ENCODE measurements around the gene DGKG. TPM values are rescaled to one million over a fixed set of nuclear protein-coding genes. Genes with fewer than 3 reads are reported as not detected.
A peak's percentile ranks its signal among the peaks of the same experiment; 100 is the strongest.

The DGKG gene
- total and polyA plus RNA-seq, 7 donors = 3.6 to 12.1 (median 8.0) TPM

- Histone ChIP-seq H3K27me3 (ENCODE audit: insufficient read depth in 3 of 3, low read length in 2 of 3) (peaks cover 0 to 2% (median 0%) of the 10 kb centered on the region in 3 donors), H3K4me3 (no peak overlapping the region), H3K4me1 (no peaks in the 10 kb centered on the region), H3K27ac (no peak overlapping the region), H3K9me3 (no peaks in the 10 kb centered on the region), H3K36me3 (ENCODE audit: insufficient read depth in 1 of 2, low read depth in 1 of 2) (no peaks in the 10 kb centered on the region)
- WGBS, 3 donors = 62 to 72% (median 69%) methylated on average over 19 of the region's 19 CpGs
- TF ChIP-seq CTCF (IDR thresholded peaks at IDR 0.05) = no peak
- ATAC-seq (no peak), DNase-seq (no peak)
- intact Hi-C loops (cut with DNase I) = loop anchor here (5.0 kb wide), 1 partner anchor 274 kb away; no protein-coding TSS in a partner anchor
Observed at GRCh38 chr3:186255703-186256331, 106.2 kb downstream of the DGKG start.

GRCh38 chr3:186254676-186255650 is 107.1 kb downstream of the DGKG start:
- DNase-seq (no peak), ATAC-seq (no peak)
- Histone ChIP-seq H3K27ac (no peak overlapping the region), H3K4me3 (no peak overlapping the region), H3K36me3 (ENCODE audit: insufficient read depth in 1 of 2, low read depth in 1 of 2) (no peaks in the 10 kb centered on the region), H3K4me1 (no peaks in the 10 kb centered on the region), H3K9me3 (no peaks in the 10 kb centered on the region), H3K27me3 (ENCODE audit: insufficient read depth in 3 of 3, low read length in 2 of 3) (peaks cover 0 to 2% (median 0%) of the 10 kb centered on the region in 3 donors)
- 76 to 77% (median 76%) methylated on average over 17 of the region's 17 CpGs for WGBS, 3 donors
- intact Hi-C loops (cut with DNase I) = loop anchor here (5.0 kb wide), 1 partner anchor 273 kb away; no protein-coding TSS in a partner anchor
- no peak for TF ChIP-seq CTCF (IDR thresholded peaks at IDR 0.05)

- Histone ChIP-seq H3K36me3 (ENCODE audit: insufficient read depth in 1 of 2, low read depth in 1 of 2) (no peaks in the 10 kb centered on the region), H3K27me3 (ENCODE audit: insufficient read depth in 3 of 3, low read length in 2 of 3) (peaks cover 0 to 2% (median 0%) of the 10 kb centered on the region in 3 donors), H3K27ac (no peak overlapping the region), H3K4me1 (no peaks in the 10 kb centered on the region), H3K9me3 (no peaks in the 10 kb centered on the region), H3K4me3 (no peak overlapping the region)
- ATAC-seq (no peak), DNase-seq (peak in 1 of 2 donors; percentile 23)
- intact Hi-C loops (cut with DNase I) = no loop called here
- WGBS, 3 donors = 74 to 81% (median 74%) methylated on average over 8 of the region's 8 CpGs
- TF ChIP-seq CTCF (IDR thresholded peaks at IDR 0.05) = no peak
Observed at GRCh38 chr3:186251948-186252619, 110.0 kb downstream of the DGKG start.

GRCh38 chr3:186248850-186249249 is 113.2 kb downstream of the DGKG start:
- H3K27me3 ChIP-seq (ENCODE audit: insufficient read depth in 3 of 3, low read length in 2 of 3) = peaks cover 0 to 2% (median 0%) of the 10 kb centered on the region in 3 donors
- WGBS, 3 donors = 82 to 85% (median 84%) methylated on average over 7 of the region's 7 CpGs
- ATAC-seq (no peak), DNase-seq (no peak)
- intact Hi-C loops (cut with DNase I) = no loop called here
- no peaks in the 10 kb centered on the region for H3K36me3 ChIP-seq (ENCODE audit: insufficient read depth in 1 of 2, low read depth in 1 of 2)
- no peak overlapping the region for H3K4me3 ChIP-seq
- TF ChIP-seq CTCF (IDR thresholded peaks at IDR 0.05) = no peak
- no peaks in the 10 kb centered on the region for H3K9me3 ChIP-seq
- H3K27ac ChIP-seq = no peak overlapping the region
- no peaks in the 10 kb centered on the region for H3K4me1 ChIP-seq

Data from psoas muscle (tissue), 8 donors.